MCF 10A (cell line): ENCODE measurements around the gene NME4. TPM values are rescaled to one million over a fixed set of nuclear protein-coding genes. Genes with fewer than 3 reads are reported as not detected.

Experiments
- BruUV-seq: library from RNA; stranded (reverse); fragments of 400-500 nt; replicated peaks from 2 replicates; lab custom pipeline; 2021; lab: Mats Ljungman, UMichigan
- CTCF ChIA-PET: fragments of 300-600 bp; sonication (Branson Sonifier 250); formaldehyde crosslinking; extraction: SDS; loops from one replicate; lab custom pipeline; 2021; ENCODE audit warnings: antibody characterized with exemption, inconsistent platforms; lab: Yijun Ruan, JAX
- POLR2A ChIA-PET: fragments of 300-600, 350-650 bp; sonication (Branson Sonifier 250); formaldehyde crosslinking; extraction: SDS; loops from one replicate; lab custom pipeline; 2020; ENCODE audit warnings: antibody characterized with exemption, inconsistent platforms; lab: Yijun Ruan, JAX
- DNase-seq: peaks from one replicate; pipeline ENCODE4 v3.0.0-alpha.2; 2018; ENCODE audit not compliant: unreplicated experiment
- H3K27ac Mint-ChIP-seq: one replicate; pipeline ENCODE4 v1.8.0; 2022; ENCODE audit warnings: mild to moderate bottlenecking, low read depth, mixed read lengths; ENCODE audit not compliant: unreplicated experiment
- H3K27me3 Mint-ChIP-seq: one replicate; pipeline ENCODE4 v1.8.0; 2022; ENCODE audit warnings: mixed read lengths; ENCODE audit not compliant: insufficient read depth, unreplicated experiment
- H3K36me3 Mint-ChIP-seq: one replicate; pipeline ENCODE4 v1.8.0; 2022; ENCODE audit warnings: mild to moderate bottlenecking, moderate library complexity, mixed read lengths; ENCODE audit not compliant: insufficient read depth, unreplicated experiment
- H3K4me1 Mint-ChIP-seq: one replicate; pipeline ENCODE4 v1.8.0; 2022; ENCODE audit warnings: mixed read lengths; ENCODE audit not compliant: insufficient read depth, unreplicated experiment
- H3K4me3 Mint-ChIP-seq: one replicate; pipeline ENCODE4 v1.8.0; 2022; ENCODE audit warnings: mild to moderate bottlenecking, moderate library complexity, mixed read lengths; ENCODE audit not compliant: unreplicated experiment
- H3K9me3 Mint-ChIP-seq: one replicate; pipeline ENCODE4 v1.8.0; 2022; ENCODE audit warnings: mixed read lengths; ENCODE audit not compliant: unreplicated experiment
- intact Hi-C: fragments of 100-400 bp; cut with micrococcal nuclease; formaldehyde crosslinking; loops from 2 replicates; pipeline ENCODE4 v1.14.1; 2022
- total RNA-seq: library from RNA; stranded (reverse); gene quantifications from 2 replicates; pipeline ENCODE4 v1.2.3, GENCODE V29; 2022
- TF ChIP-seq, protein P1 (sequence below): fragments of 200-600 bp; IDR thresholded peaks from one replicate; pipeline ENCODE4 v1.8.0; 2022; ENCODE audit warnings: antibody characterized with exemption, mild to moderate bottlenecking; ENCODE audit not compliant: unreplicated experiment

The NME4 gene
- total RNA-seq, 1 experiment from 2014 or later: 76.8 TPM

- Mint-ChIP-seq H3K27me3 (no peaks in the 10 kb centered on the region), H3K27ac (no peak overlapping the region), H3K9me3 (no peaks in the 10 kb centered on the region), H3K36me3 (peaks cover 17% of the 10 kb centered on the region), H3K4me3 (no peak overlapping the region), H3K4me1 (no peaks in the 10 kb centered on the region)
- DNase-seq: no peak
- ChIA-PET POLR2A (no interaction called here), CTCF (interaction anchor here (0.6 kb wide), 1 partner anchor 29 kb away, joined by 4 read pairs; no protein-coding TSS in a partner anchor)
- no TSS peak for BruUV-seq
- TF ChIP-seq, protein P1, sequence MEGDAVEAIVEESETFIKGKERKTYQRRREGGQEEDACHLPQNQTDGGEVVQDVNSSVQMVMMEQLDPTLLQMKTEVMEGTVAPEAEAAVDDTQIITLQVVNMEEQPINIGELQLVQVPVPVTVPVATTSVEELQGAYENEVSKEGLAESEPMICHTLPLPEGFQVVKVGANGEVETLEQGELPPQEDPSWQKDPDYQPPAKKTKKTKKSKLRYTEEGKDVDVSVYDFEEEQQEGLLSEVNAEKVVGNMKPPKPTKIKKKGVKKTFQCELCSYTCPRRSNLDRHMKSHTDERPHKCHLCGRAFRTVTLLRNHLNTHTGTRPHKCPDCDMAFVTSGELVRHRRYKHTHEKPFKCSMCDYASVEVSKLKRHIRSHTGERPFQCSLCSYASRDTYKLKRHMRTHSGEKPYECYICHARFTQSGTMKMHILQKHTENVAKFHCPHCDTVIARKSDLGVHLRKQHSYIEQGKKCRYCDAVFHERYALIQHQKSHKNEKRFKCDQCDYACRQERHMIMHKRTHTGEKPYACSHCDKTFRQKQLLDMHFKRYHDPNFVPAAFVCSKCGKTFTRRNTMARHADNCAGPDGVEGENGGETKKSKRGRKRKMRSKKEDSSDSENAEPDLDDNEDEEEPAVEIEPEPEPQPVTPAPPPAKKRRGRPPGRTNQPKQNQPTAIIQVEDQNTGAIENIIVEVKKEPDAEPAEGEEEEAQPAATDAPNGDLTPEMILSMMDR: no peak
- intact Hi-C loops: no loop called here
These were observed 23.0 kb upstream of the NME4 start for GRCh38 chr16:373848-374615.

GRCh38 chr16:374616-374926, 22.4 kb upstream of the NME4 start:
- H3K27me3 Mint-ChIP-seq: no peaks in the 10 kb centered on the region
- CTCF ChIA-PET: interaction anchor here (0.6 kb wide), 1 partner anchor 28 kb away, joined by 4 read pairs; no protein-coding TSS in a partner anchor
- no peak for DNase-seq
- POLR2A ChIA-PET: no interaction called here
- intact Hi-C loops: no loop called here
- BruUV-seq: no TSS peak
- no peaks in the 10 kb centered on the region for H3K9me3 Mint-ChIP-seq
- TF ChIP-seq, protein P1: no peak
- H3K36me3 Mint-ChIP-seq: peaks cover 15% of the 10 kb centered on the region
- H3K4me1 Mint-ChIP-seq: no peaks in the 10 kb centered on the region
- no peak overlapping the region for H3K4me3 Mint-ChIP-seq
- H3K27ac Mint-ChIP-seq: no peak overlapping the region

GRCh38 chr16:375212-375611, 21.8 kb upstream of the NME4 start:
- no TSS peak for BruUV-seq
- Mint-ChIP-seq H3K27ac (no peak overlapping the region), H3K9me3 (no peaks in the 10 kb centered on the region), H3K4me1 (no peaks in the 10 kb centered on the region), H3K27me3 (no peaks in the 10 kb centered on the region), H3K4me3 (no peak overlapping the region), H3K36me3 (peaks cover 12% of the 10 kb centered on the region)
- CTCF ChIA-PET: no interaction called here
- no peak for DNase-seq
- TF ChIP-seq, protein P1: no peak
- POLR2A ChIA-PET: no interaction called here
- intact Hi-C loops: no loop called here

DNA sequence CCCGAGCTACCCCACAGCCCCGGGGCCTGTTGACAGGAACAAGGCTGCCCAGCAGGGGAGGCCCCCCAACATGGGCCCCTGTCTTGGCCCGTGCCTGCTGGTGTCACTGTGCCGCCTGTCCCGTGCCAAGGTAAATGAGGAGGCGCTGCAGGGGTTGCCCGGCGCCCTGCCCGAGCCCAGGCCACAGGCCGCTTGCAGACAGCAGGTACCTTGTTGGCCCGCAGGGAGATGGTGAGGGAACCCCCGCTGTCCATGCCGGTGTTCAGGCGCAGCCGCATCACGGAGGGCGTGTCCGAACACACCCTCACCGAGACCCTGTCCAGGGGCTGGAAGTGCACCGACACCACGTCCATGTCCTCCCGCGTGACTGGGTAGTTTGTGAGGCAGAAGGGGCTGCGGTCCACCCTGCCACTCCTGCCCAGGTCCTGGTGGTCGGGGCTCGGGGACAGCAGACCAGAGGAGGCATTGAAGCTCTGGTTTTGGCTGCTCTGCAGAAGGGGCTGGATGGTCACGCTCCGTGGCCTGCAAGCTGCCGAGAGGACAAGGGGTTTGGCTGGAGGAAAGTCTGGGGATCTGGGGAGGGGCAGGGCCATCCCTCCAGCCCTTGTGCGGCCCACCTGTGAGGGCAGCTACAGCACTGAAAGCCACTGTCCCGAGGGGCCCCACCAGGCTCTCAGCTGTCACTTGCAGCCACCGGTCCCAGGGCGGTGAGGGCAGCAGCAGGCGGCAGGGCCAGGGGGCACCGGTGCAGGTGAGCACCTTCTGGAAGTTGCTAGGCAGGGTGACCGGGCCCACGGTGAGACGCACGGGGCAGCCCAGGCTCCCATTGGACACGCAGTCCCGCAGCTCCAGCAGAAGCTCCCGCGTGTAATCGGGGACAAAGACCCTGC, 20.8 kb upstream of the NME4 start:
- TF ChIP-seq, protein P1: no peak
- no TSS peak for BruUV-seq
- POLR2A ChIA-PET: no interaction called here

More for the DNA sequence above, 20.8 kb upstream of the NME4 start:
- Mint-ChIP-seq H3K36me3 (peaks cover 7% of the 10 kb centered on the region), H3K27me3 (no peaks in the 10 kb centered on the region), H3K4me3 (no peak overlapping the region), H3K27ac (no peak overlapping the region), H3K4me1 (no peaks in the 10 kb centered on the region), H3K9me3 (no peaks in the 10 kb centered on the region)
- intact Hi-C loops: no loop called here
- no peak for DNase-seq
- CTCF ChIA-PET: no interaction called here
